Limb (tissue), 2 donors: ENCODE results near the gene CRACR2B.

ENCODE experiments used
- DNase-seq, 2 donors: peaks; one replicate each; pipeline ENCODE4 v3.0.0-alpha.2; 2016; ENCODE audit errors: extremely low spot score in 2 of 2

The CRACR2B gene

GRCh38 chr11:810040-810567, 17.6 kb upstream of the CRACR2B start:
- no peak for DNase-seq

DNA sequence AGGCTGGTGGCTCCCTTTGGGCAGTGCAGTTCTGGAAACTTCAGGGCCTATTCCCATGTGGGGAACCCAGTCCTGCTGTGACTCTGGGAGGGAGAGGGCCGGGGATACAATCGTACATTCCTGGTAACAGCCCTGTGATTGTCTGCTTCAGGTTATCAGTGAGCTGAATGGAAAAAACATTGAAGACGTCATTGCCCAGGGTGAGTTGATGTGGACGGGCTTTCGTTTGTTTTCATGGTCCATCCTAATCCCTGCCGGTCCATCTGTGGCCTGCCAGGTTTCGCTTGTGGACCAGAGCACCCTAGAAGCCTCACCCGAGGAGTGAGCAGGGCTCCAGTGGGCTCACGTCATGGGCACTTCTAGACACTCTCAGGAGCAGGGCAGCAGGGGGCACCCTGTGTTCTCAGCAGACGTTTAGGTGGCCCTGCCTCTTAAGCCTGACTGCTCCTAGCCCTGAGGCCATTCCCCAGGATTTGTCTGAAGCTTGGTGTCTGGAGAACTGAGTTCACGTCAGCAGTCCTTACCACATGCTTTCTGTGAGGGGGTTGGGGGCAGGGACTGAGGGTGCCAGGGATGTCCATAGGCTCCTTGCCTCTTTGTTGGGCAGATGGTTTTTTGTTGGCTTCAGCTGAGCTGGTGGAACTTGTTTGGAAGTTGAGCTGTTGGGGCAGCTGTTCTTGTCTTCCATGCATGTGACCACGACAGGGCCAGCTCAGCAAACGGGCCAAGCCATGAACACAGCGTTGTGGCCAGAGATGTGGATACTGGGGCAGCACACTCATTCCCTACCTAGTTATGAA, 16.1 kb upstream of the CRACR2B start:
- DNase-seq = no peak

- no peak for DNase-seq
Measured at GRCh38 chr11:812390-812789, 15.3 kb upstream of the CRACR2B start.

DNA sequence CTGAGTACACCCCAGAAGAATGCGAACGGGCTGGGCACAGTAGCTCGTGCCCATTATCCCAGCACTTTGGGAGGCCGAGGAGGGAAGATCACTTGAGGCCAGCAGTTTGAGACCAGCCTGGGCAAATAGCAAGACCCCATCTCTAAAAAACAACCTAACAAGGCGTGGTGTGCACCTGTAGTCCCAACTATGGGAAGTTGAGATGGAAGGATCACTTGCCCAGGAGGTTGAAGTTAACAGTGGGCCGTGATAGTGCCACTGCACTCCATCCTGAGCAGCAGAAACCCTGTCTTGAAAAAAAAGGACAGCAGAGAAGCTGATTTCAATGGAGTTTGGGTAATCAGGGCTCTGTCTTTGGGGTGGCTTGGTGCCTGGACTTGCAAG, 14.7 kb upstream of the CRACR2B start:
- DNase-seq = no peak

GRCh38 chr11:813456-814096, 14.1 kb upstream of the CRACR2B start:
- DNase-seq = no peak

GRCh38 chr11:815675-816432, 11.9 kb upstream of the CRACR2B start:
- DNase-seq = no peak

GRCh38 chr11:816433-816779, 11.3 kb upstream of the CRACR2B start:
- no peak for DNase-seq

GRCh38 chr11:818396-819128, 9.2 kb upstream of the CRACR2B start, which contains the start of gene PNPLA2:
Gene PNPLA2 (plus strand): TSS chr11:818914. CDS start chr11:819719, 805 bp downstream.
- no peak for DNase-seq

GRCh38 chr11:819129-819931, 8.4 kb upstream of the CRACR2B start:
- DNase-seq = peak; percentile 90 to 93

- DNase-seq = no peak
Measured at GRCh38 chr11:819943-820649, 7.6 kb upstream of the CRACR2B start.

- DNase-seq = no peak
Measured at GRCh38 chr11:820655-821511, 6.8 kb upstream of the CRACR2B start.

DNA sequence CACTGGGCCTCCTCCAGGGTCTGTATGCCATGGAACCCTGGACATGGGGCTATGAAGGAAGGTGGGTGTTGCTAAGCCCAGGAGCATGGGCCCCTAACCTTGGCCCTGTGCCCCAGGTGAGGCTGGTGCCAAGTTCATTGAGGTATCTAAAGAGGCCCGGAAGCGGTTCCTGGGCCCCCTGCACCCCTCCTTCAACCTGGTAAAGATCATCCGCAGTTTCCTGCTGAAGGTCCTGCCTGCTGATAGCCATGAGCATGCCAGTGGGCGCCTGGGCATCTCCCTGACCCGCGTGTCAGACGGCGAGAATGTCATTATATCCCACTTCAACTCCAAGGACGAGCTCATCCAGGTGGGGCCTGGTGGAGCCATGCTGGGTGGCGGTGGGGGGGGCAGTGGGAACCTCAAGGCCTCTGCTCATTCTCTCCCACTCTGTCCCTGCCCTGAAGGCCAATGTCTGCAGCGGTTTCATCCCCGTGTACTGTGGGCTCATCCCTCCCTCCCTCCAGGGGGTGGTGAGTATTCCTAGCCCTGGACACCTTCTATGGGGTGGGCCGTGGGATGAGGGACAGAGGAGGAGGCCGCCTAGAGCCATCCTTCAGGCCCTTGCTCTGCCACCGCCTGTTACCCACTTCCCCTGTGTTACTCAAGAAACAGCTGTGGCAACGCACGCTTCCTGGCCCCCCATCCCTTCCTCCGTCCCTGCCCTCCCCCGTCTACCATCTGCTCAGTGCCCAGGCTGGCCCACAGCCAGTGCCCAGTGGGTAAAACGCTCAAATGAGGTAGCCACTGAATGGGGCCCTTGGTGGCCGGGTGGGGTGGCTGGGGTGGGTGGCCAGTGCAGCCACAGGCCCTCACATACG, 6.0 kb upstream of the CRACR2B start:
- DNase-seq = no peak

DNA sequence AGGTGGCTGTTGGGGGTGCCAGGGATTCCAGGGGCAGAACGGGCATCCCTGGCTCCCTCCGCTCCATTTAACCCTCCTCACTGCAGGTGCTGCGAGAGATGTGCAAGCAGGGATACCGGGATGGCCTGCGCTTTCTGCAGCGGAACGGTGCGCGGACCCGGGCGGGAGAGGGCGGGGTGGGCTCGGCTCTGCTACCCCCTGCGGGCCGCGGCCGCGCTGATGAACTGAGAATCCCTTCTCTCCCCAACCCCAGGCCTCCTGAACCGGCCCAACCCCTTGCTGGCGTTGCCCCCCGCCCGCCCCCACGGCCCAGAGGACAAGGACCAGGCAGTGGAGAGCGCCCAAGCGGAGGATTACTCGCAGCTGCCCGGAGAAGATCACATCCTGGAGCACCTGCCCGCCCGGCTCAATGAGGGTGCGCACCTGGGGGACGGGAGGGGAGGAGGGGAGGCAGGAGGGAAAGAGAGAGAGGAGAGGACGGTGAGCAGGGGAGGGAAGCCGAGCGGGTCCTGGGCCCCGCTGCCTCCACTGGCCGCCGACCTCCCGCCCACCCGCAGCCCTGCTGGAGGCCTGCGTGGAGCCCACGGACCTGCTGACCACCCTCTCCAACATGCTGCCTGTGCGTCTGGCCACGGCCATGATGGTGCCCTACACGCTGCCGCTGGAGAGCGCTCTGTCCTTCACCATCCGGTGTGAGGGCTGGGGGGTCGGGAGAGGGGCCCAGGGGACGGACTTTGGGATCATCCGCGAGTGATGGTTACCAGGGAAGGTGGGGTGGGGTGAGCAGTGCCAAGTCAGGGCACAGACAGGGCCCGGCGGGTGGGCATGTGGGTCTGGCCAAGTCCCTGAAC, 4.1 kb upstream of the CRACR2B start:
- DNase-seq = no peak

DNA sequence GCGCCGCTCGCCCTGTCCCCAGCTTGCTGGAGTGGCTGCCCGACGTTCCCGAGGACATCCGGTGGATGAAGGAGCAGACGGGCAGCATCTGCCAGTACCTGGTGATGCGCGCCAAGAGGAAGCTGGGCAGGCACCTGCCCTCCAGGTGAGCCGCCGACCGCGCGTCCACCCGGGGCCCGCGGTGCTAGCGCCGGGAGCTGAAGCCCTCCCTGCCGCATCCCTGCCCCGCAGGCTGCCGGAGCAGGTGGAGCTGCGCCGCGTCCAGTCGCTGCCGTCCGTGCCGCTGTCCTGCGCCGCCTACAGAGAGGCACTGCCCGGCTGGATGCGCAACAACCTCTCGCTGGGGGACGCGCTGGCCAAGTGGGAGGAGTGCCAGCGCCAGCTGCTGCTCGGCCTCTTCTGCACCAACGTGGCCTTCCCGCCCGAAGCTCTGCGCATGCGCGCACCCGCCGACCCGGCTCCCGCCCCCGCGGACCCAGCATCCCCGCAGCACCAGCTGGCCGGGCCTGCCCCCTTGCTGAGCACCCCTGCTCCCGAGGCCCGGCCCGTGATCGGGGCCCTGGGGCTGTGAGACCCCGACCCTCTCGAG, 3.3 kb upstream of the CRACR2B start:
- DNase-seq = peak in 1 of 2 donors; percentile 76

DNA sequence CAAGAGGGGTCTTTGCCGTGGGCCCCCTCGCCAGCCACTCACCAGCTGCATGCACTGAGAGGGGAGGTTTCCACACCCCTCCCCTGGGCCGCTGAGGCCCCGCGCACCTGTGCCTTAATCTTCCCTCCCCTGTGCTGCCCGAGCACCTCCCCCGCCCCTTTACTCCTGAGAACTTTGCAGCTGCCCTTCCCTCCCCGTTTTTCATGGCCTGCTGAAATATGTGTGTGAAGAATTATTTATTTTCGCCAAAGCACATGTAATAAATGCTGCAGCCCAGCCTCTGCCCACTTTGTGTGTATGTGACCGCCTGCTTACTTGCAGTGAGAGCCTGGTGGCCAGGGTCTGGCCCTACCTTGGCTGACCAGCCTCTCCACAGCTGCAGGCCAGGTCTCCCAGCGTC, 2.8 kb upstream of the CRACR2B start:
- DNase-seq = no peak

- DNase-seq = no peak
Measured at GRCh38 chr11:825366-826226, 2.1 kb upstream of the CRACR2B start.
